LoVo (cell line): ENCODE data around the gene KCNB1.

Experiments
- DNase-seq: peaks from one replicate; pipeline ENCODE4 v3.0.0-alpha.2; 2016; ENCODE audit warnings: low spot score

KCNB1 gene

GRCh38 chr20:49351775-49352174 is 130.7 kb downstream of the KCNB1 start:
- no peak for DNase-seq

DNA sequence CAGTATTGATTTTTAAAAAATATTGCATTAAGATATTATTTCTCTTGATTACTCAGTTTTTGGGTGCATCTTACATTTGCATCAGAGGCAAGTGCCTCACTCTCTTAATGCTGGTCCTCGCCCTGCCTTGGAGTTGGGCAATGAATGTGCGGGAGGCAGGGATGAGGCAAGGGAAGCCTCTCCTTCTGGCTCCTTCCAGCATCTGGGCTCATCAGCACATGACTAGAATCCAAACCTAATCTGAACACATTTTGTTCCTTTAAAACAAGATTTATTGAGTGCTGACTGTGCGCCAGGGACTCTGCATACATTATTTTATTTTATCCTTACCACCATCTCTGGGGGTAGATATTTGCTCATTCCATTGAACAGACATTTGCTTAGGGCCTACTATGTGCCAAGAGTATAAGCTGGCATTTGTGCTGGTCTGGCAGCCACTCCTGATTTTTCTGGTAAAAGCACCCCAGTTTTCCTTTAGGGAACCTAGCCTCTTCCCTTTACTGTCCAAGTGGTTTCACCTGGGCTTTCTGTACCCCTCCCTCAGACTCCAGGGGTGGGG is 132.7 kb downstream of the KCNB1 start:
- no peak for DNase-seq

DNA sequence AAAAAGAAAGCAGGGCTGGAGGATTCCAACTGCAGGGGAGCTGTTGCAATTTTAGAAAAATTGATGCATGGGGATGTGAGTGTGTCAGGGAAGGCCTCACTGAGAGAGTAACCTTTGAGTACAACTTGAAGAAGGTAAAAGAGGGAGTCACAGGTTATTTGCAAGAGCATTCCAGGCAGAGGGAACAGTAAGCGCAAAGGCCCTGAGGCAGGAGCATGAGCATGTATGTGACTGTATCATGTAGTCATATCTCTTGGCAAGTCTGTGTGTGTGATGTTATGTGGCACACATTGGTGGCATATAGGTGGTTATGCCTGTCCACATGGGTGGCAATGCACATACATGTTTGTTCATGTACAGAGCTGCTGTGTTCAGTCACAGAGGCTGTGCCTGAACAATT is 133.4 kb downstream of the KCNB1 start:
- DNase-seq: no peak

GRCh38 chr20:49348563-49348962 is 133.9 kb downstream of the KCNB1 start:
- DNase-seq: no peak

DNA sequence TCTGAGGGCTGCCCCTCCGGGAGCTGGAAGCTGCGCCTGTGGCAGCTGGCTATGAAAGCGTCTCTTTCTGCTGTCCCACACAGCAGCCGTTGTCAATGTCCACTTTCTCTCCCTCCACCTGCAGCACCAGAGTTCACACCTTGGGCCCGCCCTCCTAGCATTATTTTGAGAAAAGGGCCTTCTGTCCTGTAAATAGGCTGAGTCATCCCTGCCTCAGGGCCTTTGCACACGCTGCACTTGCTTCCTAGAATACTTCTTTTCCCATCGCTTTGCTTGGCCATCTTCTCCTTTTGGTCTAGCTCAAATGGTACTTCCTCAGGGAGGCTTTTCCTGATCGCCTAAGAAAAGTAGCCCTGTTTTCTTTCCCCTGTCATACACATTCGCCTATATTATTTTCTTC is 135.3 kb downstream of the KCNB1 start:
- DNase-seq: no peak

GRCh38 chr20:49346682-49347081 is 135.8 kb downstream of the KCNB1 start:
- no peak for DNase-seq

DNA sequence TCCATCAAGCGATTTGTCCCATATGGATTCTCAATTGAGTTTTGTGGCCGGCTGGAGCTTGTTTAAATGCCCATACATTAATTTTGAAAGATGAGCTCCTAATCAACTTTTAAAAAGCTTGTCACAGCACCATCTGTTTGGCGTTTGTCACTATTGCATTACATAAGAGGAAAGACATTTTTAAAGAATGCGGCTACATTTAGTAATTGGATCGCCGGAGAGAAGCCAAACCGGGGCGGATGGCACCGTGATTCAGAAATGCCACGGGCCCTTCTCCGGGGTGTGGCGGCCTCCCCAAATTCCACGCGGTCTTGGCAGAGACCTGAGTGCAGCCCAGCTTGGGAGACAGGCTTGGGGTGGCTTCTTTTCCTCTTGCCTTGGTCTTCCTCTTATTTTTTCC is 136.9 kb downstream of the KCNB1 start:
- peak; percentile 8 for DNase-seq

DNA sequence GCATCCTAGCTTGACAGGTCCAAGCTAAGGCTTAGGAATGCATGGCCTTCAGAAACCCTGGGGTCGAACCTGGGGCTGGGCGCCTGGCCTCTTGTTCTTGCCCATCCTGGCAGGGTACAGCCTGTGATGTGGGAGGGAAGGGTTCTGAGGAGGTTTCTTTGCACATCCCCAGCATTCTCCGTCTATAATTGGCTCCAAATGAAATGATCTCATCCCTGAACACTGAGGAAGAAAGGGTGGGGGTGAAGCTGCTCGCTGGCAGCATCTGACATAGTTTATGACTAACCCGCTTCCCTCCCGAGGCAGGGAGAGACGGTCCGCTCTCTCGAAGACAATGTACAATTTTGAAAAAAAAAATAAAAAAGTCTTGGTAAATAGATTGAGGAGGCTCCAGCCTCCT is 137.5 kb downstream of the KCNB1 start:
- peak; percentile 8 for DNase-seq

GRCh38 chr20:49344140-49344539 is 138.3 kb downstream of the KCNB1 start:
- DNase-seq: no peak

- no peak for DNase-seq
Observed at GRCh38 chr20:49343246-49343645, 139.2 kb downstream of the KCNB1 start.

DNA sequence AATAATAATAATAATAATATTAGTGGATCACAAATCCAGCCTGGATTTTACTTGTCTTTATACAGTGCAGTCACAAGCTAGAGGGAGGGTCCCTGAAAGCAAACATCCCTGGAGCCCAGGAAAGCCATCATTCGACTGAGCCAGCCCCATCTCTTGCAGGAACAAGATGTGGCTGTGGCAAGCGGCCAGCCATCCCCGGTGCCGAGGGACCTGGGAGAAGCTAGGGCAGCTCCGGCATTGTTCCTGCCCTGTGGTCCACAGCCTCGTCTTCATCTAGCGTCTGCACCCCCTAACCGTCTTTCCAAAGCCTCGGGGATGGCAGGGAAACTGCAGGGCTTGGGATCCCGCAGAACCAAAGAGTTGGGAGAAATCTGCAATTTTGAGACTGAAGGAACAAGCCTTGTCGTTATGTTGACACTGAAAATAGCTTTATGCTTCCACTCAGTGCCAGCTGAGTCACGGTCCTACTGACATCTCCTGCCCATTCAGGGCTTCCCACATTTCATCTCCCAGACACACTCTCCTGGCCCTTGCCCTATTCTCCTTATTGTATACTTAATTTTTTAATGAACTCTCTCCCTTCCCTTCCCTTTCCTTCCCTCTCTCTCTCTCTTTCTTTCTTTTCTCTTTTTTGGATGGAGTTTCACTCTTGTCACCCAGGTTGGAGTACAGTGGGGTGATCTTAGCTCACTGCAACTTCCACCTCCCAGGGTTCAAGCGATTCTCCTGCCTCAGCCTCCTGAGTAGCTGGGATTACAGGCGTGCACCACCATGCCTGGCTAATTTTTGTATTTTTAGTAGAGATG is 142.1 kb downstream of the KCNB1 start:
- no peak for DNase-seq

DNA sequence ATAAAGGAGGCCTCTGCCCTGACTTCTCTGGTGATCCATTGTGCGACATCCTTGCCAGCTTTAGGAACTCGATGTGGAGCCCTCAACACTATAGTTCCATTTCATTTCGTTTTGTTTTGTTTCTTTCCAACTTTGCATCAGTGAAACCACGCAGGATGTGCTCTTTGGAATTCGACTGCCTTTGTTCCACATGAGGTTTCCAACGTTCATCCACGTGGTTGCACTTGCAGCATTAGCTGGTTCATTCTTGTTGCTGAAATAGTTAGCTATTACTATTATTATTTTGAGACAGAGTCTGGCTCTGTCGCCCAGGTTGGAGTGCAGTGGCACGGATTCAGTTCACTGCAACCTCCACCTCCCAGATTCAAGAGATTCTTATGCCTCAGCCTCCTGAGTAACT is 143.3 kb downstream of the KCNB1 start:
- no peak for DNase-seq

GRCh38 chr20:49338061-49338460 is 144.4 kb downstream of the KCNB1 start:
- DNase-seq: no peak

- DNase-seq: no peak
Observed at GRCh38 chr20:49337357-49337756, 145.1 kb downstream of the KCNB1 start.

- DNase-seq: no peak
Observed at GRCh38 chr20:49336786-49337185, 145.7 kb downstream of the KCNB1 start.

DNA sequence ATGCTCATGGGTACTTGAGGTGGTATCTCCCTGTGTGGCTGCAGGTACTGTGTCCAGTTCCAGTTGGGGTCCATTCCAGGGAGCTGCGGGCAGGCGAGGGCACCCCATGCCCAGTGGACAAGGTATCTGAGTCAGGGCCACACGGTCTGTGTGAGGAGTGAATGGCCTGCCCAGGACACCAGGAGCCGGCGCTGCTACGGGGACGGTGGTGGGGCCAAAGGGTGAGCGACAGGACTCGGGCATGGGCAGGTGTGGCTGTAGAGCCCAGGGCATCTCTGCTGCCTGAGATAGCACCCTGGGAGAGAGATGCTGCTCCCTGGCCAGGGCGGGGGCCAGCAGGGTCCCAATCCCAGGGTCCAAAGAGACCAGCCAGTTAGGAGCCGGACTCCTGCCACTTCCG is 147.0 kb downstream of the KCNB1 start:
- DNase-seq: no peak

- DNase-seq: no peak
Observed at GRCh38 chr20:49330701-49331615, 151.5 kb downstream of the KCNB1 start.

DNA sequence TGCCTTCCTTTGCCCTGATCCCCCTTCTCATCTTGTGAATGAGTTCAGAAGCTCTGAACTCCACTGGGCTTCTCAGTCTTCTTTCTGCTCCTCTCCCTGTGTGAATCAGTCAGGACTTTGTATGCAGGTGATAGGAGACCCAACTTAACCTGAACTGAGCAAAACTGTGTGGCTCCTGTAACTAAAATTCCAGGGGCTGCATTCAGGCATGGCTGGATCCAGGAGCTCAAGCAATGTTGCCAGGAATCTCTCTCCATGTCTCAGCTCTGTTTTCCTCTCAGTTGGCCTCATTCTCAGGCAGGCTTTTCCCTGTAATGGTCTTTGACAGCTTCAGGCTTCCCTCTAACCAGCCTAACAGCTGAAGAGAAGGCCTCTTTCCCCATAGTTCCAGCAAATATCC is 153.7 kb downstream of the KCNB1 start:
- DNase-seq: no peak

DNA sequence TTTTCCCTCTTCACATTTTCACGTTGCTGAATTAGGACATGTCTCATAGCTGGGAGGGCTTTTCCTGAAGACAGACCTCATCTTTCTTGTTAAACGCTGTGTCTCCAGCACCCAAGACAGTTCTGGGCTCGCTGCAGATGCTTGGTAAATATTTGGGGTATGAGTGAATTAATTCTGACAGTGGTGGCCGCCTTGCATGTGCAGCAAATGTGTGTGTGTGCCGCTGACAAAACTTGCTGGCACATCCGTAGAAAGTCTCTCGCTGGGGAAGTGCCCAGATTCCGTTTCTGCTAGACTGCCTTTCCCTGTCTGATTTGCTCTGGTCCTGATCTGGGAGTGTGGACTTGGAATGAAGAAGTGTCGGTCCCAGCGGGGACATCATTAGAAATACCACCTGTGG is 156.4 kb downstream of the KCNB1 start:
- no peak for DNase-seq

- no peak for DNase-seq
Observed at GRCh38 chr20:49324306-49324705, 158.2 kb downstream of the KCNB1 start.

DNA sequence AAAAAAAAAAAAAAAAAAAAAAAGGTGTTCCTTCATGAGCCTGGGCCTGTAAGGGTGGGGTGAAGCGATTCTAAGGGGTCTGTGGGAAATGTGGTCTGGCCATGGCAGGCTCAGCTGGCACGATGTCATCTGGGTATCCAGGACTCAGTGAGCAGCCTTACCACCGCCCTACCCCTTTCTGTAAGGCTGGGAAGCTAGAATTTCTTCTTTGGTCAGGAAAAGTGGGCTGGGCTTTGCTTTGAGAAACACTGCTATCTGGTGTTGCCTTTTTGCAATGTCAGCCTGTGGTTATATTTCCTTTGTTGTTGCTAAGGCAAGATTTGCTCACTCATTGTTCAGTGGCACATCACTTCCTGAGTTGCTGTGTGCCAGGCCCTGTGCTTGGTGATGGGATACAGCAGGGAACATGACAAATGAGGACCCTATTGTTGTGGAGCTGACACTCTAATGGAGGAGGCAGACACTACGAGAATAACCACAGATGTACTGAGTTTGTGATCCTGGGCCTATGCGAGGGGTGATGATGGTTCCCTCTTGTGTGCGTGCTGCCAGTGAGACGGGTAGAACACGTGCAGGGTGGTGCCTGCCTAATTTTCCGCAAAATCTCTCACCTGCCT is 158.7 kb downstream of the KCNB1 start:
- no peak for DNase-seq

GRCh38 chr20:49320460-49320859 is 162.0 kb downstream of the KCNB1 start:
- peak; percentile 16 for DNase-seq
